HEK293 (cell line): ENCODE data around the gene MRPS18A.

Source experiments
- BCL6B ChIP-seq: fragments of 450-650 bp; formaldehyde crosslinking; IDR thresholded peaks from 2 replicates; pipeline ENCODE4 v1.5.1; 2017; ENCODE audit warnings: missing biosample characterization, missing genetic modification characterization
- IKZF3 ChIP-seq: fragments of 450-650 bp; IDR thresholded peaks from 2 replicates; pipeline ENCODE4 v1.5.0; 2018; ENCODE audit warnings: missing biosample characterization, mild to moderate bottlenecking, missing genetic modification characterization, moderate library complexity
- KLF16 ChIP-seq: fragments of 450-650 bp; formaldehyde crosslinking; IDR thresholded peaks from 2 replicates; pipeline ENCODE4 v1.5.1; 2017; ENCODE audit warnings: missing biosample characterization, missing genetic modification characterization
- REPIN1 ChIP-seq: fragments of 450-650 bp; formaldehyde crosslinking; IDR thresholded peaks from 2 replicates; pipeline ENCODE4 v1.5.1; 2017; ENCODE audit warnings: missing biosample characterization, missing genetic modification characterization, low read depth
- REST ChIP-seq: fragments of 450-650 bp; formaldehyde crosslinking; IDR thresholded peaks from 2 replicates; pipeline ENCODE4 v1.5.1; 2016; ENCODE audit warnings: missing biosample characterization, missing genetic modification characterization
- ZBTB1 ChIP-seq: fragments of 450-650 bp; formaldehyde crosslinking; IDR thresholded peaks from 2 replicates; pipeline ENCODE4 v1.5.1; 2016; ENCODE audit warnings: missing biosample characterization, missing genetic modification characterization
- ZBTB7A ChIP-seq: fragments of 450-650 bp; formaldehyde crosslinking; IDR thresholded peaks from 2 replicates; pipeline ENCODE4 v1.5.1; 2016; ENCODE audit warnings: low read depth, missing biosample characterization, missing genetic modification characterization
- ZNF132 ChIP-seq: fragments of 450-650 bp; formaldehyde crosslinking; IDR thresholded peaks from 2 replicates; pipeline ENCODE4 v1.5.1; 2017; ENCODE audit warnings: missing biosample characterization, missing genetic modification characterization, borderline replicate concordance
- ZNF174 ChIP-seq: fragments of 450-650 bp; formaldehyde crosslinking; IDR thresholded peaks from 2 replicates; pipeline ENCODE4 v1.5.0; 2017; ENCODE audit warnings: missing biosample characterization, mild to moderate bottlenecking, missing genetic modification characterization
- ZNF2 ChIP-seq: fragments of 450-650 bp; formaldehyde crosslinking; IDR thresholded peaks from 2 replicates; pipeline ENCODE4 v1.5.1; 2016; ENCODE audit warnings: missing biosample characterization, missing genetic modification characterization
- ZNF211 ChIP-seq: fragments of 450-650 bp; formaldehyde crosslinking; IDR thresholded peaks from 2 replicates; pipeline ENCODE4 v1.5.1; 2016; ENCODE audit warnings: low read depth, missing biosample characterization, missing genetic modification characterization
- ZNF280C ChIP-seq: fragments of 450-650 bp; formaldehyde crosslinking; IDR thresholded peaks from 2 replicates; pipeline ENCODE4 v1.5.1; 2016; ENCODE audit warnings: missing biosample characterization, missing genetic modification characterization
- ZNF335 ChIP-seq: fragments of 450-650 bp; formaldehyde crosslinking; conservative IDR thresholded peaks from 2 replicates; pipeline ENCODE4 v1.5.1; 2016; ENCODE audit warnings: missing biosample characterization, missing genetic modification characterization
- ZNF416 ChIP-seq: fragments of 450-650 bp; formaldehyde crosslinking; IDR thresholded peaks from 2 replicates; pipeline ENCODE4 v1.5.1; 2016; ENCODE audit warnings: missing biosample characterization, missing genetic modification characterization
- ZNF544 ChIP-seq: fragments of 450-650 bp; formaldehyde crosslinking; IDR thresholded peaks from 2 replicates; pipeline ENCODE4 v1.5.0; 2017; ENCODE audit warnings: missing biosample characterization, missing genetic modification characterization
- ZNF555 ChIP-seq: fragments of 450-650 bp; formaldehyde crosslinking; conservative IDR thresholded peaks from 2 replicates; pipeline ENCODE4 v1.5.1; 2017; ENCODE audit warnings: missing biosample characterization, mild to moderate bottlenecking, missing genetic modification characterization, inconsistent platforms
- ZNF571 ChIP-seq: fragments of 450-650 bp; formaldehyde crosslinking; IDR thresholded peaks from 2 replicates; pipeline ENCODE4 v1.5.0; 2017; ENCODE audit warnings: missing biosample characterization, missing genetic modification characterization
- ZNF621 ChIP-seq: fragments of 450-650 bp; formaldehyde crosslinking; IDR thresholded peaks from 2 replicates; pipeline ENCODE4 v1.5.1; 2017; ENCODE audit warnings: missing biosample characterization, missing genetic modification characterization
- ZNF645 ChIP-seq: fragments of 450-650 bp; formaldehyde crosslinking; IDR thresholded peaks from 2 replicates; pipeline ENCODE4; 2016; ENCODE audit warnings: missing biosample characterization, missing genetic modification characterization
- ZNF654 ChIP-seq: fragments of 450-650 bp; formaldehyde crosslinking; IDR thresholded peaks from 2 replicates; pipeline ENCODE4 v1.5.1; 2016; ENCODE audit warnings: low read depth, missing biosample characterization, missing genetic modification characterization
- ZNF747 ChIP-seq: fragments of 450-650 bp; formaldehyde crosslinking; IDR thresholded peaks from 2 replicates; pipeline ENCODE4 v1.5.1; 2016; ENCODE audit warnings: missing biosample characterization, missing genetic modification characterization
- ZNF76 ChIP-seq: fragments of 450-650 bp; formaldehyde crosslinking; IDR thresholded peaks from 2 replicates; pipeline ENCODE4; 2016; ENCODE audit warnings: low read depth, missing biosample characterization, missing genetic modification characterization, borderline replicate concordance
- ZNF785 ChIP-seq: fragments of 450-650 bp; formaldehyde crosslinking; IDR thresholded peaks from 2 replicates; pipeline ENCODE4 v1.5.1; 2016; ENCODE audit warnings: missing biosample characterization, missing genetic modification characterization
- ZNF837 ChIP-seq: fragments of 450-650 bp; formaldehyde crosslinking; IDR thresholded peaks from 2 replicates; pipeline ENCODE4 v1.5.1; 2016; ENCODE audit warnings: missing biosample characterization, missing genetic modification characterization
- ZSCAN4 ChIP-seq: fragments of 450-650 bp; formaldehyde crosslinking; IDR thresholded peaks from 2 replicates; pipeline ENCODE4 v1.5.1; 2017; ENCODE audit warnings: missing biosample characterization, missing genetic modification characterization
- ZSCAN5A ChIP-seq: fragments of 450-650 bp; formaldehyde crosslinking; IDR thresholded peaks from 2 replicates; pipeline ENCODE4 v1.5.1; 2016; ENCODE audit warnings: missing biosample characterization, missing genetic modification characterization

The MRPS18A gene

GRCh38 chr6:43627008-43627825 is 60.4 kb downstream of the MRPS18A start (continued):
- TF ChIP-seq ZNF280C (tag by site-specific recombination) (no peak), ZNF645 (no peak), ZSCAN5A (tag by site-specific recombination) (no peak), ZNF571 (tag by site-specific recombination) (no peak), ZNF555 (tag by site-specific recombination) (no peak), ZNF837 (no peak), ZBTB1 (tag by site-specific recombination) (no peak), ZNF544 (tag by site-specific recombination) (no peak), BCL6B (tag by site-specific recombination) (no peak), ZNF132 (no peak), REPIN1 (tag by site-specific recombination) (no peak), ZNF211 (no peak), ZNF174 (tag by site-specific recombination) (no peak), ZNF785 (tag by site-specific recombination) (no peak), ZNF654 (no peak), REST (no peak), ZNF747 (tag by site-specific recombination) (no peak), ZNF2 (tag by site-specific recombination) (peak; percentile 46; the same call in 1 of the 2 replicates), ZBTB7A (tag by site-specific recombination) (no peak), ZSCAN4 (tag by site-specific recombination) (no peak; the same call in none of the 2 replicates), ZNF416 (tag by site-specific recombination) (no peak), KLF16 (tag by site-specific recombination) (peak; percentile 66), IKZF3 (tag by site-specific recombination) (peak; percentile 76), ZNF621 (no peak), ZNF335 (tag by site-specific recombination) (peak; percentile 60), ZNF76 (peak; percentile 84)
